Choroid plexus epithelial cell (primary cell): ENCODE measurements around the gene ENOX1.

Experiments
- DNase-seq: peaks from one replicate; pipeline ENCODE4 v3.0.0-alpha.2; 2010; ENCODE audit warnings: low read depth
- H3K4me3 ChIP-seq: 2 replicates; pipeline ENCODE4 v1.5.1; 2011; ENCODE audit warnings: low read depth, mild to moderate bottlenecking, control low read depth, low read length, moderate library complexity
- TF ChIP-seq, protein P1 (sequence below): conservative IDR thresholded peaks from 2 replicates; pipeline ENCODE4 v1.5.1; 2011; ENCODE audit warnings: low read depth, mild to moderate bottlenecking, control low read depth, inconsistent platforms, low read length, moderate library complexity

The ENOX1 gene

DNA sequence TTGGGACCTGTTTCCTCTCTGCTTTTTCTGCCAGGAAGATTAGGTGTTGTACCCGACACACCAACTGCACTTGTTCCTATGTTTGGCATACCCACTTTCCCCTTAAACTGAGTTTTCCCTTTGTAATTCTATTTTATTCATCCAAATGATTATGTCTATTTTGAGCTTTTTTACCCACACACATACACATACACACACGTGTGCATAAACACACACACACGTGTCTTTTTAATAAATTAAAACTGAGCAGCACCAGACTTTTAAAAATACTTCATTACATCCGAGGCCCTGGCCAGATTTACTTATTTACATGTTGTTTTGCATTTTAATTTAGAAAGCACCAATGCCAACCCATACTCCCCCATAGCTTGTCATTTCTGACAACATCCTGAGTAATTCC is 413.4 kb downstream of the ENOX1 start:
- no peak overlapping the region for H3K4me3 ChIP-seq
- TF ChIP-seq, protein P1, sequence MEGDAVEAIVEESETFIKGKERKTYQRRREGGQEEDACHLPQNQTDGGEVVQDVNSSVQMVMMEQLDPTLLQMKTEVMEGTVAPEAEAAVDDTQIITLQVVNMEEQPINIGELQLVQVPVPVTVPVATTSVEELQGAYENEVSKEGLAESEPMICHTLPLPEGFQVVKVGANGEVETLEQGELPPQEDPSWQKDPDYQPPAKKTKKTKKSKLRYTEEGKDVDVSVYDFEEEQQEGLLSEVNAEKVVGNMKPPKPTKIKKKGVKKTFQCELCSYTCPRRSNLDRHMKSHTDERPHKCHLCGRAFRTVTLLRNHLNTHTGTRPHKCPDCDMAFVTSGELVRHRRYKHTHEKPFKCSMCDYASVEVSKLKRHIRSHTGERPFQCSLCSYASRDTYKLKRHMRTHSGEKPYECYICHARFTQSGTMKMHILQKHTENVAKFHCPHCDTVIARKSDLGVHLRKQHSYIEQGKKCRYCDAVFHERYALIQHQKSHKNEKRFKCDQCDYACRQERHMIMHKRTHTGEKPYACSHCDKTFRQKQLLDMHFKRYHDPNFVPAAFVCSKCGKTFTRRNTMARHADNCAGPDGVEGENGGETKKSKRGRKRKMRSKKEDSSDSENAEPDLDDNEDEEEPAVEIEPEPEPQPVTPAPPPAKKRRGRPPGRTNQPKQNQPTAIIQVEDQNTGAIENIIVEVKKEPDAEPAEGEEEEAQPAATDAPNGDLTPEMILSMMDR: no peak
- DNase-seq: no peak

DNA sequence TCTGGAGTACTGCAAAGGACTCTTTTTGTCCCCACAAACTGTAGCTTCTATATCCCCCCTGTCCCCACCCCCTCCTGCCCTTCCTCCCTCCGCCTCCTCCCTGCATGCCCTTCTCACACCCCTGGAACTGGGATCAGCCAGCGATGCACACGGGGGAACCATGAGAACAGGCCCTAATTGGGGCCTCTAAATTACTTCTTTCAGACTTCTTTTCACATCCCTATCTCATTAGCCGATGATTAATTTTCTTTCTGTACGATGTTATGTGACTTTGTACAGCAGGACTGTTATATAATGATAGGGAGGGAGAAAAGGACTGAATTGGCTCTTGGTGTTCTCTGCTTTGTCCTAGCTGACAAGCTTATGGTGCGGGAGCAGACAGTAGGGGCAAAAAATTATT is 415.9 kb downstream of the ENOX1 start:
- no peak overlapping the region for H3K4me3 ChIP-seq
- no peak for DNase-seq
- TF ChIP-seq, protein P1: no peak

DNA sequence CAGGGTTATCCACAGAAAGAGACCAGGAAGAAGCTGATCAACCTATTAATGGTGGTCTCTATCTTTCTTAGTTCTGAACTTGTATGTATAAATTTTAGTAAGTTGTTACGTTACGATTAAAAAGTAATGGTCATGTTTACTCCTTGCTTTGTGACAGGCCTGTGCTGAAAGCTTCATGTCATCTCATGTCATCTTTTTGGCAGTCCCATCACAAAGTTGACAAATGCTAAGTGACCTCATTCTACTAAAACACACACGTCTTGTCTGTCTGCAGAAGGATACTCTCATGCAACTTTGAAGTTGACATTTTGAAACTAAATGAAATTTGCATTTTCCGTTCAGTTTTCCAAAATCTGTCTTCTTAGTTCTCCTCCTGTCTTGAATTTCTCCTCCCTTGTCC is 417.5 kb downstream of the ENOX1 start:
- TF ChIP-seq, protein P1: no peak
- no peak for DNase-seq
- H3K4me3 ChIP-seq: no peak overlapping the region

DNA sequence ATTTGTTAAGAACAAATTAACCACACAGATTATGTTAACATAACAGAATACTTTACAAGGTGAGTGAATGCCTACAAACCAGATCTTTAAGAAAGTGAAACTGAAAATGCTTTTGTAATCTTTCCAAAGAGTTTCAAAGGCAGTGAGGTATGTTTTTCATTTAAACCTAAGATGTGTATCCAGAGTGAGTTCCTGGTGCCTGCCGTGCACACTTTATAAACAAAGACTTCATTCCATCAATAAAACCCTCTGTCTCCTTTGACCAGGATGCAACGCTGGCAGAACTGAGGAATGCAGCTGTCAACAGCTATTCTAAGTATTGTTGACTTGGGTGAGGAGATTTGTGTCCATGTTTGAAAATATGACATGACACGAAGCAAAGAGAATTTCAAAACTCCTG is 418.8 kb downstream of the ENOX1 start:
- TF ChIP-seq, protein P1: no peak
- peak; percentile 55 for DNase-seq
- H3K4me3 ChIP-seq: peak overlapping the region; percentile 43

DNA sequence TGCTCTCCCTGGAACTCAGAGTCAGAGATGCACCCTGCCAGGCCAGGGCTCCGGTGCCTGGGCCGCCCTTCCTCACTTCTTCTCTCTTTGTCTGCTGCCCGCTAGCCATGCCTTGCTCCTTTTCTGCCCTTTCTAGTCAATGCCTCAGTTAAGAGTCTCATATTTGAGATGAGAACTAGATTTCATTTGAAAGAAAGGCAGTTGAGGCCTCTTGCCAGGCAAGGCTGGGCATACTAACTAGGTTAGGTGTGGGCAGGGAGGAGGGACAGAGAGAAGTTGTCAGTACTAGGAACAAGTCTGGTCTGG is 421.8 kb downstream of the ENOX1 start:
- DNase-seq: no peak
- TF ChIP-seq, protein P1: no peak
- no peak overlapping the region for H3K4me3 ChIP-seq

DNA sequence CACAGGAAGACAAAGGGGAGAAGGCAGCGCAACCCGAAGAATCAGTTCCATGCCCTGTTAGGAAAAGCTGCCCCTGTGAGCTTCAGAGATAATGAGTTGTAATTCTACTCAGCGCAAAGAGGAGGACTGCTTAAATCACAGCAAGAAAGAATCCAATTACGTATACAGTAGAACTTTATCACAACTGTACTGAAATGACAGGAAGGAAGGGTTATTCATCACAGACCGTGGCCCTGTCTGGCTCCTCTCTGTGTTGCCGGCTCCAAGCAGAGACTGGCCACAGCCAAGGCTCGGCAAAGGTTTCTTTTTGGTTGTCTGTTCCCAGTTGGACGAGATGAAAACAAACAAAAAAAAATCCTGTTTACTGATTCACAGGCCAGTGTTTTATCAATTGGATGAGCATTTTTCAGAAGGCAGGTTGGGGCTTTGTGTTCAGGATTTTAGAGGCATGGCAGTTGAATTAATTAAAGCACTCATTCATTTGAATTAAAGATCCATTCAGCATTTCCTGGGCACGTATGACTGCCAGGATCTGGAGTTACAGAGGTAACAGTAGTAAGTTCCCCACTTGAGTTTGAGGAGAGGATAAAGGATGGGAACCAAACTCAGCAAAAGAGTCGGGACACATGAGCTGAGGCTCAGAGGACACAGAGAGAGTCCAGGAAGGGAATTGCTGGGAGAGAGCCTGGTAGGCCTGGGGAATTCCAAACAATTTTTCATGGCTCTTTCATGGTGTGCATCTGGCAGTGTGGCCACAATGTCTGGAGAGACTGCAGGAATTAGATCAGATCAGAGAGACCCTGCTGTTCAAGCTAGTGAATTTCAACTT is 422.3 kb downstream of the ENOX1 start:
- H3K4me3 ChIP-seq: no peak overlapping the region
- DNase-seq: peak; percentile 72

More for the DNA sequence above, 422.3 kb downstream of the ENOX1 start:
- TF ChIP-seq, protein P1: no peak
